ENCODE data around the gene CD1C. TPM values are rescaled to one million over a fixed set of nuclear protein-coding genes. Genes with fewer than 3 reads are reported as not detected.

CD1C gene
- total and polyA plus RNA-seq, 9 of the 15 experiments (the other 6 are each of a cell fraction or from before 2014, with no cell fraction given): not detected

DNA sequence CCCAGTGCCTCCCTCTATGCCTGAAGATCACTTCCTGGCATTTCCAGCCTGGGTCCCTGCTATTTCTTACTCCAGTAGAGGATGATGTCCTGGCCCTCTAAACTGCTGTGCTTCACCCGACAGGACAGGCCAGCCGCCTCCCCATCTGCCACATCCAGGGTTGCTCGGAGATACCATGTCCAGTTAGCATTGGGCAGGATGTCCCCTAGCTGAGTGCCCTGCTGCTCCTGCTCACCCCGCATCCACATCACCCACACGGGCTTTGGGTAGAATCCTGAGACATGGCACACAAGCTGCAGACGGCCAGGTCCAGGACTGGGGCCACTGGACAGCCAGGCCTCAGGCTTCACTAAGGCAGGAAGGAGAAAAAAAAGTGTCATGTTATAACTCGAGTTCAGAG lies 39.6 kb downstream of the CD1C start (continued):
- no peak for TF ChIP-seq ZNF830 (CRISPR knock-in tag; IDR thresholded peaks at IDR 0.05)
- TF ChIP-seq TCF7L2 (IDR thresholded peaks at IDR 0.05; ENCODE audit: low read depth, low read length): no peak

GRCh38 chr1:158329733-158330132 lies 40.0 kb downstream of the CD1C start:
- CTCF ChIA-PET (ENCODE audit: low intra/inter-chr PET ratio): interaction anchor here (0.6 kb wide), 1 partner anchor 1904 kb away, joined by 3 read pairs; no protein-coding TSS in a partner anchor
- H3K27me3 ChIP-seq (ENCODE audit: control insufficient read depth in 2 of 2, insufficient read depth in 2 of 2, low read length in 2 of 2): no peaks in the 10 kb centered on the region
- WGBS (ENCODE audit: insufficient coverage, low coverage, missing lambda C conversion rate): 0% methylated on average over 3 of the region's 3 CpGs
- DNase-seq (ENCODE audit: extremely low read depth in 1 of 4, low spot score in 3 of 4) (no peak), ATAC-seq (no peak), FAIRE-seq (no peak)
- H3K9me3 ChIP-seq (replicated peaks; ENCODE audit: control insufficient read depth, insufficient read depth, low read depth, low read length): no peaks in the 10 kb centered on the region
- H3K9me1 ChIP-seq (ENCODE audit: control insufficient read depth, insufficient read depth, low read length): no peaks in the 10 kb centered on the region
- peak in 1 of 3 experiments; percentile 28; a peak in 2 of 6 replicates for TF ChIP-seq CTCF (IDR thresholded peaks at IDR 0.05 in 2 of 3, conservative IDR thresholded peaks at IDR 0.05 in 1 of 3; ENCODE audit: insufficient read depth in 2 of 3, low read depth in 1 of 3, low read length in 3 of 3)
- no peak for TF ChIP-seq ZC3H11A (IDR thresholded peaks at IDR 0.05; ENCODE audit: low read depth, low read length)
- no peak overlapping the region for H3K9ac ChIP-seq (ENCODE audit: insufficient read depth in 1 of 2, low read depth in 2 of 2, low read length in 2 of 2)
- no peak overlapping the region for H2AFZ ChIP-seq (ENCODE audit: low read depth, low read length)
- no peaks in the 10 kb centered on the region for H3K79me2 ChIP-seq (ENCODE audit: control insufficient read depth, insufficient read depth, low read length)
- POLR2A ChIA-PET: no interaction called here
- no peaks in the 10 kb centered on the region for H4K20me1 ChIP-seq (replicated peaks; ENCODE audit: control insufficient read depth, insufficient read depth, low read length)
- H3K4me1 ChIP-seq (replicated peaks in 1 of 2; ENCODE audit: control insufficient read depth in 2 of 2, insufficient read depth in 2 of 2, low read length in 2 of 2): no peaks in the 10 kb centered on the region
- no peak overlapping the region for H3K4me3 ChIP-seq
- intact Hi-C loops (cut with micrococcal nuclease) (no loop called here), in situ Hi-C loops (cut with MboI) (no loop called here)
- BruUV-seq (replicated peaks): no TSS peak
- H3K36me3 ChIP-seq (ENCODE audit: control insufficient read depth, insufficient read depth, low read length): no peaks in the 10 kb centered on the region
- H3K4me2 ChIP-seq (ENCODE audit: insufficient read depth, low read length): no peak overlapping the region
- H3K27ac ChIP-seq (ENCODE audit: extremely low read depth, low read depth, low read length): no peak overlapping the region
